GM12891 (cell line): ENCODE data around the gene SLC9A8.

Source experiments
- PAX5 ChIP-seq: IDR thresholded peaks from 2 replicates; pipeline ENCODE4 v1.6.1; 2011; ENCODE audit warnings: low read length, moderate library complexity, mild to moderate bottlenecking; ENCODE audit not compliant: insufficient read depth, severe bottlenecking
- POLR2A ChIP-seq: IDR thresholded peaks from 2 replicates; pipeline ENCODE4 v1.6.1; 2011; ENCODE audit warnings: low read depth, low read length, control low read depth
- POLR2AphosphoS5 ChIP-seq: IDR thresholded peaks from 2 replicates; pipeline ENCODE4 v1.6.1; 2011; ENCODE audit warnings: low read depth, low read length, control low read depth
- POU2F2 ChIP-seq: IDR thresholded peaks from 2 replicates; pipeline ENCODE4 v1.6.1; 2011; ENCODE audit warnings: low read depth, mild to moderate bottlenecking, control low read depth, low read length, moderate library complexity
- SPI1 ChIP-seq: IDR thresholded peaks from 2 replicates; pipeline ENCODE4 v1.6.1; 2011; ENCODE audit warnings: low read depth, low read length, control low read depth
- TAF1 ChIP-seq: IDR thresholded peaks from 2 replicates; pipeline ENCODE4 v1.6.1; 2011; ENCODE audit warnings: low read depth, low read length, control low read depth

GRCh38 chr20:49803418-49803817, 9.2 kb upstream of the SLC9A8 start:
- TF ChIP-seq POLR2AphosphoS5 (no peak), TAF1 (no peak), POLR2A (no peak), POU2F2 (no peak), SPI1 (no peak), PAX5 (no peak)
